ENCODE data around the gene E2F3. TPM values are rescaled to one million over a fixed set of nuclear protein-coding genes. Genes with fewer than 3 reads are reported as not detected.
A peak's percentile ranks its signal among the peaks of the same experiment; 100 is the strongest.

E2F3 gene
- total and polyA plus RNA-seq, 10 of the 15 experiments (the other 5 are each of a cell fraction or from before 2014, with no cell fraction given): 5.1 to 16.8 (median 10.6) TPM

DNA sequence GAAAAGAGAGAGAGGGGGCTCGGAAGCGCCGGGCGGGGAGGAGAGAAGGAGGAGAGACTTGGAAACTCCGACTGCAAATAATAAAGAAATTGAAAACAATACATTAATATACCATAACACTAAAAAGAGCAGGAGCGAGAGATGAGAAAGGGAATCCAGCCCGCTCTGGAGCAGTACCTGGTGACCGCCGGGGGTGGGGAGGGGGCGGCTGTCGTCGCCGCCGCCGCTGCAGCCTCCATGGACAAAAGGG, 338 bp downstream of the E2F3 start:
- TSS peak; percentile 62 for BruUV-seq (replicated peaks)
- intact Hi-C loops (cut with micrococcal nuclease; ENCODE audit: unreplicated experiment) (loop anchor here (5.0 kb wide), 1 partner anchor 190 kb away; the partner anchor contains the start of gene MBOAT1), in situ Hi-C loops (cut with MboI) (no loop called here)
- DNase-seq (ENCODE audit: low read depth, low spot score): no peak
- Histone ChIP-seq H4K20me1 (ENCODE audit: control insufficient read depth, insufficient read depth) (no peaks in the 10 kb centered on the region), H3K27ac (ENCODE audit: control insufficient read depth, insufficient read depth) (peak overlapping the region; percentile 77), H3K4me2 (ENCODE audit: control insufficient read depth, insufficient read depth) (peak overlapping the region; percentile 50; the same call in 1 of the 2 replicates), H3K27me3 (replicated peaks in 1 of 2; ENCODE audit: control insufficient read depth in 2 of 2, insufficient read depth in 2 of 2, low read length in 1 of 2) (no peaks in the 10 kb centered on the region), H3K4me1 (ENCODE audit: control insufficient read depth, insufficient read depth, low read length) (no peaks in the 10 kb centered on the region; the same call in 1 of the 2 replicates), H2AFZ (ENCODE audit: control insufficient read depth, low read depth, low read length) (no peak overlapping the region), H3K9me3 (replicated peaks; ENCODE audit: control insufficient read depth, insufficient read depth, low read length) (no peaks in the 10 kb centered on the region; the same call in 2 of the 3 replicates), H3K36me3 (ENCODE audit: control insufficient read depth in 2 of 2, insufficient read depth in 2 of 2, low read length in 1 of 2) (no peaks in the 10 kb centered on the region), H3K4me3 (peak overlapping the region; percentile 82), H3K9ac (ENCODE audit: control insufficient read depth, insufficient read depth, low read length) (peak overlapping the region; percentile 89), H3K79me2 (ENCODE audit: control insufficient read depth, insufficient read depth, low read length) (peaks cover 50% of the 10 kb centered on the region)
- ChIA-PET POLR2A (no interaction called here), RAD21 (ENCODE audit: unreplicated experiment) (no interaction called here), CTCF (no interaction called here), SMC1A (ENCODE audit: uncharacterized antibody, unreplicated experiment) (interaction anchor here (0.9 to 1.0 kb wide), 2 partner anchors 36 to 133 kb away, joined by 3 read pairs; partner anchors contain the start of gene CDKAL1)
- FAIRE-seq: no peak
- under 1% methylated on average over 15 of the region's 15 CpGs for WGBS (ENCODE audit: insufficient coverage, insufficient replicate concordance, low lambda C conversion rate, missing lambda C conversion rate)
- no peak for ATAC-seq
- TF ChIP-seq ASH2L (IDR thresholded peaks at IDR 0.05; ENCODE audit: borderline replicate concordance, low read depth): 0 out of 2 replicates have a peak, but pooled peaks have one; percentile 1
- peak; percentile 10 for TF ChIP-seq ZNF207 (IDR thresholded peaks at IDR 0.05; ENCODE audit: borderline replicate concordance)
- TF ChIP-seq, protein P1, sequence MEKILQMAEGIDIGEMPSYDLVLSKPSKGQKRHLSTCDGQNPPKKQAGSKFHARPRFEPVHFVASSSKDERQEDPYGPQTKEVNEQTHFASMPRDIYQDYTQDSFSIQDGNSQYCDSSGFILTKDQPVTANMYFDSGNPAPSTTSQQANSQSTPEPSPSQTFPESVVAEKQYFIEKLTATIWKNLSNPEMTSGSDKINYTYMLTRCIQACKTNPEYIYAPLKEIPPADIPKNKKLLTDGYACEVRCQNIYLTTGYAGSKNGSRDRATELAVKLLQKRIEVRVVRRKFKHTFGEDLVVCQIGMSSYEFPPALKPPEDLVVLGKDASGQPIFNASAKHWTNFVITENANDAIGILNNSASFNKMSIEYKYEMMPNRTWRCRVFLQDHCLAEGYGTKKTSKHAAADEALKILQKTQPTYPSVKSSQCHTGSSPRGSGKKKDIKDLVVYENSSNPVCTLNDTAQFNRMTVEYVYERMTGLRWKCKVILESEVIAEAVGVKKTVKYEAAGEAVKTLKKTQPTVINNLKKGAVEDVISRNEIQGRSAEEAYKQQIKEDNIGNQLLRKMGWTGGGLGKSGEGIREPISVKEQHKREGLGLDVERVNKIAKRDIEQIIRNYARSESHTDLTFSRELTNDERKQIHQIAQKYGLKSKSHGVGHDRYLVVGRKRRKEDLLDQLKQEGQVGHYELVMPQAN (conservative IDR thresholded peaks at IDR 0.05): 0 out of 2 replicates have a peak, but pooled peaks have one; percentile 39
- TF ChIP-seq, protein P2, sequence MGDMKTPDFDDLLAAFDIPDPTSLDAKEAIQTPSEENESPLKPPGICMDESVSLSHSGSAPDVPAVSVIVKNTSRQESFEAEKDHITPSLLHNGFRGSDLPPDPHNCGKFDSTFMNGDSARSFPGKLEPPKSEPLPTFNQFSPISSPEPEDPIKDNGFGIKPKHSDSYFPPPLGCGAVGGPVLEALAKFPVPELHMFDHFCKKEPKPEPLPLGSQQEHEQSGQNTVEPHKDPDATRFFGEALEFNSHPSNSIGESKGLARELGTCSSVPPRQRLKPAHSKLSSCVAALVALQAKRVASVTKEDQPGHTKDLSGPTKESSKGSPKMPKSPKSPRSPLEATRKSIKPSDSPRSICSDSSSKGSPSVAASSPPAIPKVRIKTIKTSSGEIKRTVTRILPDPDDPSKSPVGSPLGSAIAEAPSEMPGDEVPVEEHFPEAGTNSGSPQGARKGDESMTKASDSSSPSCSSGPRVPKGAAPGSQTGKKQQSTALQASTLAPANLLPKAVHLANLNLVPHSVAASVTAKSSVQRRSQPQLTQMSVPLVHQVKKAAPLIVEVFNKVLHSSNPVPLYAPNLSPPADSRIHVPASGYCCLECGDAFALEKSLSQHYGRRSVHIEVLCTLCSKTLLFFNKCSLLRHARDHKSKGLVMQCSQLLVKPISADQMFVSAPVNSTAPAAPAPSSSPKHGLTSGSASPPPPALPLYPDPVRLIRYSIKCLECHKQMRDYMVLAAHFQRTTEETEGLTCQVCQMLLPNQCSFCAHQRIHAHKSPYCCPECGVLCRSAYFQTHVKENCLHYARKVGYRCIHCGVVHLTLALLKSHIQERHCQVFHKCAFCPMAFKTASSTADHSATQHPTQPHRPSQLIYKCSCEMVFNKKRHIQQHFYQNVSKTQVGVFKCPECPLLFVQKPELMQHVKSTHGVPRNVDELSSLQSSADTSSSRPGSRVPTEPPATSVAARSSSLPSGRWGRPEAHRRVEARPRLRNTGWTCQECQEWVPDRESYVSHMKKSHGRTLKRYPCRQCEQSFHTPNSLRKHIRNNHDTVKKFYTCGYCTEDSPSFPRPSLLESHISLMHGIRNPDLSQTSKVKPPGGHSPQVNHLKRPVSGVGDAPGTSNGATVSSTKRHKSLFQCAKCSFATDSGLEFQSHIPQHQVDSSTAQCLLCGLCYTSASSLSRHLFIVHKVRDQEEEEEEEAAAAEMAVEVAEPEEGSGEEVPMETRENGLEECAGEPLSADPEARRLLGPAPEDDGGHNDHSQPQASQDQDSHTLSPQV (IDR thresholded peaks at IDR 0.05): no peak
- no peak for TF ChIP-seq KDM1A (IDR thresholded peaks at IDR 0.05; ENCODE audit: borderline replicate concordance)
- TF ChIP-seq STAT1 (conservative IDR thresholded peaks at IDR 0.05): 0 out of 2 replicates have a peak, but pooled peaks have one; percentile 9
- TF ChIP-seq, protein P3, sequence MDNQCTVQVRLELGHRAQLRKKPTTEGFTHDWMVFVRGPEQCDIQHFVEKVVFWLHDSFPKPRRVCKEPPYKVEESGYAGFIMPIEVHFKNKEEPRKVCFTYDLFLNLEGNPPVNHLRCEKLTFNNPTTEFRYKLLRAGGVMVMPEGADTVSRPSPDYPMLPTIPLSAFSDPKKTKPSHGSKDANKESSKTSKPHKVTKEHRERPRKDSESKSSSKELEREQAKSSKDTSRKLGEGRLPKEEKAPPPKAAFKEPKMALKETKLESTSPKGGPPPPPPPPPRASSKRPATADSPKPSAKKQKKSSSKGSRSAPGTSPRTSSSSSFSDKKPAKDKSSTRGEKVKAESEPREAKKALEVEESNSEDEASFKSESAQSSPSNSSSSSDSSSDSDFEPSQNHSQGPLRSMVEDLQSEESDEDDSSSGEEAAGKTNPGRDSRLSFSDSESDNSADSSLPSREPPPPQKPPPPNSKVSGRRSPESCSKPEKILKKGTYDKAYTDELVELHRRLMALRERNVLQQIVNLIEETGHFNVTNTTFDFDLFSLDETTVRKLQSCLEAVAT (IDR thresholded peaks at IDR 0.05): peak; percentile 29; the same call in 1 of the 2 replicates
- TF ChIP-seq, protein P4, sequence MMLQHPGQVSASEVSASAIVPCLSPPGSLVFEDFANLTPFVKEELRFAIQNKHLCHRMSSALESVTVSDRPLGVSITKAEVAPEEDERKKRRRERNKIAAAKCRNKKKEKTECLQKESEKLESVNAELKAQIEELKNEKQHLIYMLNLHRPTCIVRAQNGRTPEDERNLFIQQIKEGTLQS (IDR thresholded peaks at IDR 0.05; ENCODE audit: borderline replicate concordance, extremely low read depth, low read depth, low read length): no peak
- peak; percentile 23; the same call in 1 of the 2 replicates for TF ChIP-seq POLR2AphosphoS5 (IDR thresholded peaks at IDR 0.05; ENCODE audit: low read length)
- TF ChIP-seq HDAC2 (IDR thresholded peaks at IDR 0.05): 0 out of 2 replicates have a peak, but pooled peaks have one; percentile 2
- no peak for TF ChIP-seq CBX3 (IDR thresholded peaks at IDR 0.05; ENCODE audit: borderline replicate concordance, low read depth)
- TF ChIP-seq, protein P5, sequence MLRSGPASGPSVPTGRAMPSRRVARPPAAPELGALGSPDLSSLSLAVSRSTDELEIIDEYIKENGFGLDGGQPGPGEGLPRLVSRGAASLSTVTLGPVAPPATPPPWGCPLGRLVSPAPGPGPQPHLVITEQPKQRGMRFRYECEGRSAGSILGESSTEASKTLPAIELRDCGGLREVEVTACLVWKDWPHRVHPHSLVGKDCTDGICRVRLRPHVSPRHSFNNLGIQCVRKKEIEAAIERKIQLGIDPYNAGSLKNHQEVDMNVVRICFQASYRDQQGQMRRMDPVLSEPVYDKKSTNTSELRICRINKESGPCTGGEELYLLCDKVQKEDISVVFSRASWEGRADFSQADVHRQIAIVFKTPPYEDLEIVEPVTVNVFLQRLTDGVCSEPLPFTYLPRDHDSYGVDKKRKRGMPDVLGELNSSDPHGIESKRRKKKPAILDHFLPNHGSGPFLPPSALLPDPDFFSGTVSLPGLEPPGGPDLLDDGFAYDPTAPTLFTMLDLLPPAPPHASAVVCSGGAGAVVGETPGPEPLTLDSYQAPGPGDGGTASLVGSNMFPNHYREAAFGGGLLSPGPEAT (IDR thresholded peaks at IDR 0.05; ENCODE audit: low read depth): 0 out of 2 replicates have a peak, but pooled peaks have one; percentile 8
- no peak for TF ChIP-seq WRNIP1 (IDR thresholded peaks at IDR 0.05; ENCODE audit: borderline replicate concordance, low read depth, low read length)
- TF ChIP-seq POLR2A (IDR thresholded peaks at IDR 0.05; ENCODE audit: low read depth, low read length): peak; percentile 51
- no peak for TF ChIP-seq NR2C1 (IDR thresholded peaks at IDR 0.05)
